GM13977 (cell line): Measurements from ENCODE around the gene TTLL9.

Experiments
- DNase-seq: peaks from one replicate; pipeline ENCODE4 v3.0.0; 2012; ENCODE audit warnings: low spot score
- in situ Hi-C: fragments of 300-500 bp; cut with MboI; formaldehyde crosslinking; loops from one replicate; pipeline ENCODE4 v1.12.0; 2022; ENCODE audit warnings: low sequenced_read_pairs, low pct_unique_long_range_greater_than_20kb, mixed read lengths, inconsistent platforms; ENCODE audit not compliant: unreplicated experiment
- TF ChIP-seq, protein P1 (sequence below): IDR thresholded peaks from 2 replicates; pipeline ENCODE4 v1.5.1; 2012; ENCODE audit warnings: mild to moderate bottlenecking, control low read depth; ENCODE audit not compliant: insufficient read depth; ENCODE audit errors: extremely low read depth, missing control alignments

Gene TTLL9

GRCh38 chr20:31831771-31832306 lies 38.6 kb upstream of the TTLL9 start:
- no peak for DNase-seq
- in situ Hi-C loops = loop anchor here (25.0 kb wide), 1 partner anchor 255 kb away; no protein-coding TSS in a partner anchor
- TF ChIP-seq, protein P1, sequence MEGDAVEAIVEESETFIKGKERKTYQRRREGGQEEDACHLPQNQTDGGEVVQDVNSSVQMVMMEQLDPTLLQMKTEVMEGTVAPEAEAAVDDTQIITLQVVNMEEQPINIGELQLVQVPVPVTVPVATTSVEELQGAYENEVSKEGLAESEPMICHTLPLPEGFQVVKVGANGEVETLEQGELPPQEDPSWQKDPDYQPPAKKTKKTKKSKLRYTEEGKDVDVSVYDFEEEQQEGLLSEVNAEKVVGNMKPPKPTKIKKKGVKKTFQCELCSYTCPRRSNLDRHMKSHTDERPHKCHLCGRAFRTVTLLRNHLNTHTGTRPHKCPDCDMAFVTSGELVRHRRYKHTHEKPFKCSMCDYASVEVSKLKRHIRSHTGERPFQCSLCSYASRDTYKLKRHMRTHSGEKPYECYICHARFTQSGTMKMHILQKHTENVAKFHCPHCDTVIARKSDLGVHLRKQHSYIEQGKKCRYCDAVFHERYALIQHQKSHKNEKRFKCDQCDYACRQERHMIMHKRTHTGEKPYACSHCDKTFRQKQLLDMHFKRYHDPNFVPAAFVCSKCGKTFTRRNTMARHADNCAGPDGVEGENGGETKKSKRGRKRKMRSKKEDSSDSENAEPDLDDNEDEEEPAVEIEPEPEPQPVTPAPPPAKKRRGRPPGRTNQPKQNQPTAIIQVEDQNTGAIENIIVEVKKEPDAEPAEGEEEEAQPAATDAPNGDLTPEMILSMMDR = no peak

GRCh38 chr20:31833130-31833930 lies 37.1 kb upstream of the TTLL9 start:
- TF ChIP-seq, protein P1 = peak; percentile 90
- in situ Hi-C loops = loop anchor here (25.0 kb wide), 1 partner anchor 254 kb away; no protein-coding TSS in a partner anchor
- DNase-seq = peak; percentile 85

- DNase-seq = no peak
- in situ Hi-C loops = loop anchor here (25.0 kb wide), 1 partner anchor 253 kb away; no protein-coding TSS in a partner anchor
- TF ChIP-seq, protein P1 = no peak
Observed at GRCh38 chr20:31833931-31834521, 36.4 kb upstream of the TTLL9 start.

DNA sequence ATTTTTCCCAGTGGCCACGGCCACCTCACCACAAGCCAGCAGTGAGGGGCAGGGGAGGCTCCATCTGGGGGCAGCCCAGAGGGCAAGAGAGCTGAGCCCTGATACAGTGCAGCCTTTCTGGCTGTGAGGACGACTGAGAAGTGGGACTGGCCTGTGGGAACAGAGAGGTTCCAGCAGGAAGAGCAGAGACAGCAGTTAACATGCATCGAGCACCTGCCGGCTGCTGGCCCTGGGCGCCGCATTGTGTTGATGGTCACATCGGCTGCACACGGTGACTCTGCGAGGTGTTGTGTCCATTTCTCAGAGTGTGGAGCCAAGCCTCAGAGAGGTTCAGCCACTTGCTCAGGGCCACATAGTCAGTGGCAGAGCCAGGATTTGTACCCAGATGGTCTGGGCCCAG lies 34.9 kb upstream of the TTLL9 start:
- DNase-seq = no peak
- TF ChIP-seq, protein P1 = no peak
- in situ Hi-C loops = loop anchor here (25.0 kb wide), 1 partner anchor 252 kb away; no protein-coding TSS in a partner anchor

DNA sequence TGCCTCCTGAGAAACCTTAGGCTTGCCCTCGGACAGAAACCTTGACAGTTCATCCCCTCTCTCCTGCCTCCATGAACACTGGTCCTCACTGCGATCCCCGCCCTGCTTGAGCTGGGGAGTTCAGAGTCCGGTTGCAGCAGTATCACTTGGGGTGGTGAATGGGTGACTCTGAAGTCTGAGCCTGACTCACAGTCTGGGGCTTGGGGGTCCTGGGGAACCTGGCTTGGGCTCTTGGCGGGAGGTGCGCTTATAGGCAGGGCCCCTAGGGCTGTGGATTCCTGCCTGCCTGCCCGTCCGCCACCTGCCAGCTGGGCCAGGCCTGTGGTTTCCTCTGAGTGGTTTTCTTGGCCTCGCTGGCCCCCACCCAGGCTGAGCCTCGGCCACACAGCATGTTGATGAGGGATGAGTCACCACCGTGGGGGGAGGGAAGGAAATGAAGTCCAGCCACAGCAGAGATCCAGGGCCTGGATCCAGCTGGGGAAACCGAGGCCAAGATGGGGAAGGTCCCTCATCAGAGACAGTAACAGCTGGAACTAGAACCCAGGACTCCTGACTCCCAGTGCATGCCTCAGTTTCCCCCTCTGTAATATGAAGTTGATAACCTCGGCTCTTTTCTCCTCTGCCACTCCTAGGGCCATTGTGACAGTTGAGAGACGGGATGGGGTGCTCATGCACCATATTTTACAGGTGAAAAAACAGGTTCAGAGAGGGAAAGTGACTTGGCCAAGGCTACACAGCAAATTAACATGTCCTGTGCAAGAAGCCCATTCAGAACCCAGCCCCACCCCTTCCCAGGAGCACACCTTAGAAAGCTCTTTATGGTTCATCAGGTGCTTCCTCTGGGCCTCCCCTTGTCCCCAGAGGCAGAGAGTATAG lies 34.2 kb upstream of the TTLL9 start:
- TF ChIP-seq, protein P1 = no peak
- peak; percentile 67 for DNase-seq
- in situ Hi-C loops = loop anchor here (25.0 kb wide), 1 partner anchor 251 kb away; no protein-coding TSS in a partner anchor

DNA sequence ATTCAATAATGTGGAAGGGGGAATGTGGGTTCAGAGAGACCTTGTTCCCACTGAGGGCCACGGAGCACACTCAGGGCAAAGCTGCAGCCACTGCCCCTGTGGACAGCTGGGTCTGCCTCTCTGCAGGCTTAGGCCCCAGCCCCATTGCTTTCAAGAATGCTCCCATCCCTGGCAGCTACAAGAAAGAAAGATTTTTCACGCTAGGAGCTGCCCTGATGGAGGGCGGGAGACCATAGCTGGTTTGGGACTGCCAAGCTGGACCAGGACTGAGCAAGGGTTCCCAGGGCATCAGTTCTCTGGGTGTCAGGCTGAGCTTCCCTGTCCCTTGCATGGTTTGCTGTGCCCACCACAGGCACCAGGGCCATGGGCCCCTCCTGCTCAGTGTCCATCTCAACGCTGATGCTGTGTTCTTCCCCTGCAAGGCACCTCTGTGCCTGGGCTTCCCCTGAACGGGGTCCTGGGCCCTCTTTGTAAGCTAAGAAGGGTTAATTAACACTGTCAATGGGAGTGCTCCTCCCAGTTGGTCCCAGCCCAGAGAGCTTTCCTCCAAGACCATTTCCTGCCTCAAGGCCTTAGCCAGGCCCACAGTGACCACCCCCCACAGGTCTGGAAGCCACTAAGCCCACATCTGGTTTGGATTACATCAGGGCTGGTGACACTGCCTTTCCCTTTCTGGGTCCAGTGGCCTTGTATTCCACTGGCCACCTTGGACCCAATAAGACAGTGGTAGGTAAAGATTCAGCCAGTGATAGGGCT lies 33.4 kb upstream of the TTLL9 start:
- in situ Hi-C loops = loop anchor here (25.0 kb wide), 1 partner anchor 250 kb away; no protein-coding TSS in a partner anchor
- TF ChIP-seq, protein P1 = no peak
- no peak for DNase-seq
